Measurements from ENCODE around the gene ASPG.

- TF ChIP-seq, protein P1, sequence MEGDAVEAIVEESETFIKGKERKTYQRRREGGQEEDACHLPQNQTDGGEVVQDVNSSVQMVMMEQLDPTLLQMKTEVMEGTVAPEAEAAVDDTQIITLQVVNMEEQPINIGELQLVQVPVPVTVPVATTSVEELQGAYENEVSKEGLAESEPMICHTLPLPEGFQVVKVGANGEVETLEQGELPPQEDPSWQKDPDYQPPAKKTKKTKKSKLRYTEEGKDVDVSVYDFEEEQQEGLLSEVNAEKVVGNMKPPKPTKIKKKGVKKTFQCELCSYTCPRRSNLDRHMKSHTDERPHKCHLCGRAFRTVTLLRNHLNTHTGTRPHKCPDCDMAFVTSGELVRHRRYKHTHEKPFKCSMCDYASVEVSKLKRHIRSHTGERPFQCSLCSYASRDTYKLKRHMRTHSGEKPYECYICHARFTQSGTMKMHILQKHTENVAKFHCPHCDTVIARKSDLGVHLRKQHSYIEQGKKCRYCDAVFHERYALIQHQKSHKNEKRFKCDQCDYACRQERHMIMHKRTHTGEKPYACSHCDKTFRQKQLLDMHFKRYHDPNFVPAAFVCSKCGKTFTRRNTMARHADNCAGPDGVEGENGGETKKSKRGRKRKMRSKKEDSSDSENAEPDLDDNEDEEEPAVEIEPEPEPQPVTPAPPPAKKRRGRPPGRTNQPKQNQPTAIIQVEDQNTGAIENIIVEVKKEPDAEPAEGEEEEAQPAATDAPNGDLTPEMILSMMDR (IDR thresholded peaks at IDR 0.05): no peak
- no peak for TF ChIP-seq POLR2A (IDR thresholded peaks at IDR 0.05)
Observed at GRCh38 chr14:104115131-104115600, 29.7 kb downstream of the ASPG start.

Data from testis (tissue), 2 donors.